GM12872 (cell line): ENCODE results near the gene SNTG2.

Source experiments
- TF ChIP-seq, protein P1 (sequence below): IDR thresholded peaks from 3 replicates; pipeline ENCODE4 v1.5.1; 2011; ENCODE audit warnings: low read depth, mild to moderate bottlenecking, low read length, moderate library complexity; ENCODE audit not compliant: insufficient read depth

Gene SNTG2

GRCh38 chr2:1366546-1367134 is 416.0 kb downstream of the SNTG2 start:
- TF ChIP-seq, protein P1, sequence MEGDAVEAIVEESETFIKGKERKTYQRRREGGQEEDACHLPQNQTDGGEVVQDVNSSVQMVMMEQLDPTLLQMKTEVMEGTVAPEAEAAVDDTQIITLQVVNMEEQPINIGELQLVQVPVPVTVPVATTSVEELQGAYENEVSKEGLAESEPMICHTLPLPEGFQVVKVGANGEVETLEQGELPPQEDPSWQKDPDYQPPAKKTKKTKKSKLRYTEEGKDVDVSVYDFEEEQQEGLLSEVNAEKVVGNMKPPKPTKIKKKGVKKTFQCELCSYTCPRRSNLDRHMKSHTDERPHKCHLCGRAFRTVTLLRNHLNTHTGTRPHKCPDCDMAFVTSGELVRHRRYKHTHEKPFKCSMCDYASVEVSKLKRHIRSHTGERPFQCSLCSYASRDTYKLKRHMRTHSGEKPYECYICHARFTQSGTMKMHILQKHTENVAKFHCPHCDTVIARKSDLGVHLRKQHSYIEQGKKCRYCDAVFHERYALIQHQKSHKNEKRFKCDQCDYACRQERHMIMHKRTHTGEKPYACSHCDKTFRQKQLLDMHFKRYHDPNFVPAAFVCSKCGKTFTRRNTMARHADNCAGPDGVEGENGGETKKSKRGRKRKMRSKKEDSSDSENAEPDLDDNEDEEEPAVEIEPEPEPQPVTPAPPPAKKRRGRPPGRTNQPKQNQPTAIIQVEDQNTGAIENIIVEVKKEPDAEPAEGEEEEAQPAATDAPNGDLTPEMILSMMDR, result no peak

DNA sequence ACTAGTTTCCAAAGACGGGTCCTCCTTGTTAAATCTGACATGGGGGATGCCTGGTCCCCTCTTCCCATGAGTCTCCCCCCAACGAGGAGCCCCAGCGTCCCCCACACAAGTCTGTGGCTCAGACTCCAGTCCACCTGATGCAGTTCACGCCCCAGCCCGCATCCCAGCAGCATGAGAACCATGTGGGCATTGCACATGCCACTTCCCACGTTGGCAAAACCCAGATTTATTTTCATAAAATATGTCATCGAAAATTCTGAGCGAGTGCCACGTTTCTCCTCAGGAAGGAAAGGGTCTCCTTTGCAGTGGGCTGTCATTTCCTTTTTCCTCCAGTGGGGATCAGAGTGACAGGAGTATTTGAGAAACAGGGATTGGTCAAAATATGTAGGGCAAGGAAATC is 417.0 kb downstream of the SNTG2 start:
- TF ChIP-seq, protein P1, result no peak

DNA sequence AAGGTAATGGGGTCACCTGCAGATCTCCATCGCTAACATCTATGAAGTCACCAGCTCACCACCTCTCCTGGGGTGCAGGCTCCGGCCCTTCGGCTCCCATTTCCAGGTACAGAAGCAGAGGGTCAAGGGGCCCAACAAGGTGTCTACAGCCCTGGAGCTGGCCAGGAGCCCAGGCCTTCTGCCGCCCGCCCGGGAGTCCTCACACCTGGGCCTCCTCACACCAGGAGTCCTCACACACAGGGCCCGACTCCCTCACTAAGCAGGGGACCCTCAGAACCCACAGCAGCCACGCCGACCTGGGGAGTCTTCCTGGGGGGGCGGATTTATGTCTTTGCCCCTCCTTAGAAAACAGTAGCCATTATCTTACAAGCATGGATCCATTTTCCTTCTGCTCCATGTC is 419.3 kb downstream of the SNTG2 start:
- TF ChIP-seq, protein P1, result no peak

GRCh38 chr2:1370461-1370860 is 419.8 kb downstream of the SNTG2 start:
- TF ChIP-seq, protein P1, result no peak

GRCh38 chr2:1371082-1371481 is 420.4 kb downstream of the SNTG2 start:
- TF ChIP-seq, protein P1, result no peak

GRCh38 chr2:1373830-1374229 is 423.2 kb downstream of the SNTG2 start:
- TF ChIP-seq, protein P1, result no peak

- TF ChIP-seq, protein P1, result no peak
Observed at GRCh38 chr2:1374287-1374686, 423.6 kb downstream of the SNTG2 start.
